A549 (cell line): ENCODE results near the gene PIK3IP1. TPM values are rescaled to one million over a fixed set of nuclear protein-coding genes. Genes with fewer than 3 reads are reported as not detected.
"Not testable (repeated sequence)": the region's sequence is repeated elsewhere in the genome, so short reads cannot be mapped to it uniquely, and the experiment has no call there.

Experiments
- ATAC-seq, 2 experiments: fragments of 200-7000 bp in 1 of 2; fragments of >200 bp in 1 of 2; cut with Nextera tagmentation in 1 of 2; cut with Tn5 transposase in 1 of 2; 3 replicates each; pipeline versions ENCODE4 v1.8.0 to v1.9.1; 2018 to 2020; ENCODE audit warnings: mild to moderate bottlenecking in 1 of 2, moderate library complexity in 1 of 2
- CTCF ChIA-PET: fragments of 300-600 bp; sonication (Branson Sonifier 250); formaldehyde crosslinking; extraction: SDS; loops from one replicate; lab custom pipeline; 2021; ENCODE audit warnings: antibody characterized with exemption, inconsistent platforms; lab: Yijun Ruan, JAX
- POLR2A ChIA-PET: fragments of 350-600 bp; formaldehyde crosslinking; extraction: SDS; loops from one replicate; lab custom pipeline; 2021; ENCODE audit warnings: antibody characterized with exemption, inconsistent platforms; lab: Yijun Ruan, JAX
- DNase-seq, 2 experiments: peaks; one replicate each; pipeline versions ENCODE4 v3.0.0 to v3.0.0-alpha.2; 2011 to 2016; ENCODE audit warnings: low read depth in 1 of 2, low spot score in 1 of 2
- FAIRE-seq: peaks from 2 replicates; lab custom pipeline; 2011; peaks lifted over from hg19 to GRCh38; lab: Jason Lieb, UNC
- H3K27ac ChIP-seq, 2 experiments: fragments of >200 bp; sonication (Bioruptor Twin); formaldehyde crosslinking; 3 replicates each; pipeline ENCODE4 v1.5.1; 2016 to 2017
- H3K4me1 ChIP-seq: fragments of >200 bp; sonication (Bioruptor Twin); formaldehyde crosslinking; 3 replicates; pipeline ENCODE4 v1.6.1; 2016
- H3K4me2 ChIP-seq: fragments of >200 bp; sonication (Bioruptor Twin); formaldehyde crosslinking; 3 replicates; pipeline ENCODE4 v1.6.1; 2016
- H3K4me3 ChIP-seq: fragments of >200 bp; sonication (Bioruptor Twin); formaldehyde crosslinking; 3 replicates; pipeline ENCODE4 v1.5.1; 2016
- H3K9me3 ChIP-seq: fragments of >200 bp; sonication (Bioruptor Twin); formaldehyde crosslinking; 3 replicates; pipeline ENCODE4 v1.6.1; 2016
- BHLHE40 ChIP-seq: IDR thresholded peaks from 2 replicates; pipeline ENCODE4 v1.6.1; 2012; ENCODE audit warnings: low read depth, low read length, inconsistent platforms
- CHD2 ChIP-seq: fragments of 150-350 bp; IDR thresholded peaks from 2 replicates; pipeline ENCODE4 v1.6.1; 2014; ENCODE audit warnings: low read length; ENCODE audit not compliant: partially characterized antibody
- CHD4 ChIP-seq: fragments of 200-600 bp; sonication (generic); IDR thresholded peaks from 2 replicates; pipeline ENCODE4 v1.6.1; 2016; ENCODE audit warnings: antibody characterized with exemption, mild to moderate bottlenecking, borderline replicate concordance
- EHF ChIP-seq: fragments of 250-450 bp; sonication (Bioruptor Pico); IDR thresholded peaks from 2 replicates; pipeline ENCODE4 v1.5.0; 2020; ENCODE audit warnings: mild to moderate bottlenecking
- EHMT2 ChIP-seq: fragments of 200-600 bp; sonication (generic); IDR thresholded peaks from 2 replicates; pipeline ENCODE4 v1.6.1; 2016; ENCODE audit warnings: antibody characterized with exemption, low read depth, mild to moderate bottlenecking, moderate library complexity
- FOXS1 ChIP-seq: fragments of 250-450 bp; sonication (Bioruptor Pico); IDR thresholded peaks from 2 replicates; pipeline ENCODE4 v1.5.0; 2020; ENCODE audit warnings: mild to moderate bottlenecking, moderate library complexity
- HEYL ChIP-seq: fragments of 250-450 bp; sonication (Bioruptor Pico); IDR thresholded peaks from 2 replicates; pipeline ENCODE4 v1.8.0; 2021; ENCODE audit warnings: mild to moderate bottlenecking, moderate library complexity
- JUN ChIP-seq, 2 experiments: fragments of >200 bp; sonication (Bioruptor Twin); formaldehyde crosslinking; IDR thresholded peaks; 2 replicates in 1 of 2; 3 replicates in 1 of 2; pipeline ENCODE4 v1.6.1; 2016 to 2017
- KDM1A ChIP-seq: fragments of 200-600 bp; sonication (generic); IDR thresholded peaks from 2 replicates; pipeline ENCODE4 v1.6.1; 2016; ENCODE audit warnings: low read depth, mild to moderate bottlenecking
- MAZ ChIP-seq: fragments of 150-350 bp; IDR thresholded peaks from 2 replicates; pipeline ENCODE4 v1.6.1; 2014; ENCODE audit warnings: antibody characterized with exemption, low read depth, low read length, borderline replicate concordance
- NFE2L2 ChIP-seq: fragments of 150-350 bp; conservative IDR thresholded peaks from 2 replicates; pipeline ENCODE4 v1.6.1; 2014; ENCODE audit warnings: low read length
- NR3C1 ChIP-seq: fragments of >200 bp; sonication (Bioruptor Twin); formaldehyde crosslinking; IDR thresholded peaks from 3 replicates; pipeline ENCODE4 v1.6.1; 2017
- PHF8 ChIP-seq: fragments of 200-600 bp; sonication (generic); IDR thresholded peaks from 2 replicates; pipeline ENCODE4 v1.6.1; 2016; ENCODE audit warnings: low read depth, mild to moderate bottlenecking, antibody characterized with exemption, moderate library complexity, borderline replicate concordance
- POLR2A ChIP-seq: IDR thresholded peaks from 2 replicates; pipeline ENCODE4 v1.6.1; 2012; ENCODE audit warnings: mild to moderate bottlenecking, low read length
- RARB ChIP-seq: fragments of 250-450 bp; sonication (Bioruptor Pico); IDR thresholded peaks from 2 replicates; pipeline ENCODE4 v1.8.0; 2021; ENCODE audit warnings: mild to moderate bottlenecking, moderate library complexity
- RCOR1 ChIP-seq: fragments of 150-350 bp; IDR thresholded peaks from 2 replicates; pipeline ENCODE4 v1.6.1; 2014; ENCODE audit warnings: antibody characterized with exemption, low read length, low read depth
- REST ChIP-seq: fragments of 200-600 bp; sonication (generic); IDR thresholded peaks from 2 replicates; pipeline ENCODE4 v1.6.1; 2016; ENCODE audit warnings: antibody characterized with exemption, mild to moderate bottlenecking, moderate library complexity
- SMC3 ChIP-seq: fragments of >200 bp; sonication (Bioruptor Twin); formaldehyde crosslinking; IDR thresholded peaks from 3 replicates; pipeline ENCODE4 v1.6.1; 2018; ENCODE audit warnings: inconsistent platforms
- SREBF2 ChIP-seq: fragments of 450-650 bp; IDR thresholded peaks from 2 replicates; pipeline ENCODE4 v1.6.1; 2014; ENCODE audit warnings: mild to moderate bottlenecking, moderate library complexity
- TFCP2L1 ChIP-seq: fragments of 250-450 bp; sonication (Bioruptor Pico); IDR thresholded peaks from 2 replicates; pipeline ENCODE4 v1.5.0; 2021; ENCODE audit warnings: mild to moderate bottlenecking
- USF2 ChIP-seq: fragments of 450-650 bp; IDR thresholded peaks from 2 replicates; pipeline ENCODE4 v1.6.1; 2014; ENCODE audit warnings: antibody characterized with exemption
- ZC3H11A ChIP-seq: fragments of 450-650 bp; IDR thresholded peaks from 2 replicates; pipeline ENCODE4 v1.6.1; 2014; ENCODE audit warnings: antibody characterized with exemption, mild to moderate bottlenecking
- ZNF302 ChIP-seq: fragments of 250-450 bp; sonication (Bioruptor Pico); IDR thresholded peaks from 2 replicates; pipeline ENCODE4 v1.9.0; 2021; ENCODE audit warnings: inconsistent platforms, mild to moderate bottlenecking, moderate library complexity
- ZSCAN20 ChIP-seq: fragments of 250-450 bp; sonication (Bioruptor Pico); IDR thresholded peaks from 2 replicates; pipeline ENCODE4 v1.8.0; 2022; ENCODE audit warnings: mild to moderate bottlenecking, moderate library complexity
- WGBS: methylation state at CpG from one replicate; pipeline ENCODE4 v1.1.6; 2017; ENCODE audit errors: missing lambda C conversion rate; 5-methylcytosine and 5-hydroxymethylcytosine counted together
- polyA plus RNA-seq, 4 experiments: library from polyadenylated mRNA; depleted of rRNA in 3 of 4; stranded (reverse); fragments of >200 nt; fragmentation: RNase III in 1 of 4; extraction: RNeasy Plus Mini Kit Qiagen cat#74134 plus additional on column Dnase treatment in 1 of 4; gene quantifications; 2 replicates in 3 of 4; 3 replicates in 1 of 4; pipeline ENCODE4 v1.2.3, GENCODE V29; 2011 to 2017

PIK3IP1 gene
- polyA plus RNA-seq, 2 of the 4 experiments (the other 2 are of a cell fraction) = 0.90 to 1.6 TPM

GRCh38 chr22:31238057-31238456 is 54.2 kb downstream of the PIK3IP1 start (continued):
- TF ChIP-seq CHD4 = no peak
- TF ChIP-seq CHD2 = no peak
- no peak for TF ChIP-seq EHF (CRISPR knock-in tag)
- no peak for TF ChIP-seq NR3C1

- H3K27ac ChIP-seq, POLR2A ChIA-PET, H3K4me3 ChIP-seq, ATAC-seq, DNase-seq, H3K4me2 ChIP-seq, FAIRE-seq, H3K9me3 ChIP-seq: not testable (repeated sequence)
- H3K4me1 ChIP-seq = peaks cover 13% of the 10 kb centered on the region
- CTCF ChIA-PET = interaction anchor here (0.7 to 0.8 kb wide), 3 partner anchors 37 to 147 kb away, joined by 3 read pairs; partner anchors contain the start of gene SELENOM
- 90% methylated on average over 4 of the region's 4 CpGs for WGBS
These were observed 56.2 kb downstream of the PIK3IP1 start for GRCh38 chr22:31236044-31236443.

GRCh38 chr22:31235081-31235480 is 57.2 kb downstream of the PIK3IP1 start:
- CTCF ChIA-PET = interaction anchor here (0.8 kb wide), 2 partner anchors 38 to 128 kb away, joined by 3 read pairs; partner anchors contain the start of gene SELENOM

GRCh38 chr22:31233001-31233400 is 59.3 kb downstream of the PIK3IP1 start:
- 86% methylated on average over 3 of the region's 3 CpGs for WGBS

More at GRCh38 chr22:31235081-31235480, 57.2 kb downstream of the PIK3IP1 start:
- ATAC-seq = no peak
- whole genome bisulfite sequencing = 77% methylated on average over 3 of the region's 3 CpGs
- no peak overlapping the region for H3K4me2 ChIP-seq
- no peak for TF ChIP-seq RCOR1
- TF ChIP-seq NFE2L2 = no peak
- no peak for TF ChIP-seq ZC3H11A
- no peak for TF ChIP-seq JUN (IDR thresholded peaks at IDR 0.05)
- no peak for TF ChIP-seq FOXS1 (CRISPR knock-in tag)
- no peak for TF ChIP-seq MAZ
- no peak for TF ChIP-seq ZSCAN20 (CRISPR knock-in tag)
- TF ChIP-seq HEYL (CRISPR knock-in tag) = no peak
- TF ChIP-seq KDM1A = no peak
- TF ChIP-seq SREBF2 = no peak
- TF ChIP-seq REST = no peak
- no peak for TF ChIP-seq USF2
- no peaks in the 10 kb centered on the region for H3K9me3 ChIP-seq
- no peak overlapping the region for H3K4me3 ChIP-seq
- H3K27ac ChIP-seq = no peak overlapping the region
- peaks cover 6% of the 10 kb centered on the region; the same call in 1 of the 3 replicates for H3K4me1 ChIP-seq
- DNase-seq = no peak
- no peak for FAIRE-seq
- POLR2A ChIA-PET = no interaction called here

More at GRCh38 chr22:31233001-31233400, 59.3 kb downstream of the PIK3IP1 start:
- CTCF ChIA-PET = interaction anchor here (0.8 to 5.4 kb wide), 7 partner anchors 10 to 177 kb away, joined by 3 to 26 read pairs (median 5); partner anchors contain the start of gene LIMK2
- H3K27ac ChIP-seq = peak overlapping the region in 1 of 2 experiments; percentile 47; a peak in 1 of 6 replicates
- FAIRE-seq (no peak), DNase-seq (no peak), ATAC-seq (no peak)
- no peak overlapping the region for H3K4me2 ChIP-seq
- no peak for TF ChIP-seq ZC3H11A
- no peak for TF ChIP-seq NFE2L2
- no peak for TF ChIP-seq SMC3
- no peak for TF ChIP-seq MAZ
- TF ChIP-seq NR3C1 = no peak
- TF ChIP-seq TFCP2L1 = no peak
- TF ChIP-seq KDM1A = no peak
- no peak for TF ChIP-seq ZNF302
- no peak for TF ChIP-seq PHF8
- TF ChIP-seq RARB (CRISPR knock-in tag) = no peak
- TF ChIP-seq EHMT2 = no peak
- no peak for TF ChIP-seq POLR2A
- no peak for TF ChIP-seq ZSCAN20 (CRISPR knock-in tag)
- TF ChIP-seq CHD2 = no peak
- no peak for TF ChIP-seq BHLHE40
- H3K4me1 ChIP-seq = 0 out of 3 replicates have a peak, but pooled peaks cover 6% of the 10 kb centered on the region
- no peak overlapping the region for H3K4me3 ChIP-seq
- no peaks in the 10 kb centered on the region for H3K9me3 ChIP-seq
- POLR2A ChIA-PET = interaction anchor here (0.6 to 1.2 kb wide), 2 partner anchors 9 to 10 kb away, joined by 3 read pairs; no protein-coding TSS in a partner anchor
